GM23248 (cell line): ENCODE results near the gene OPHN1. TPM values are rescaled to one million over a fixed set of nuclear protein-coding genes. Genes with fewer than 3 reads are reported as not detected.

Source experiments
- DNase-seq: peaks from one replicate; pipeline ENCODE4 v3.0.0-alpha.2; 2015
- H2AFZ ChIP-seq: fragments of 200-600 bp; sonication (generic); 2 replicates; pipeline ENCODE4 v1.6.1; 2016; ENCODE audit warnings: antibody characterized with exemption
- H3F3A ChIP-seq: fragments of 200-600 bp; sonication (generic); 2 replicates; pipeline ENCODE4 v1.6.1; 2016; ENCODE audit warnings: mild to moderate bottlenecking, antibody characterized with exemption, mixed run types; ENCODE audit not compliant: insufficient read depth
- H3K27ac ChIP-seq: fragments of 200-600 bp; sonication (generic); 2 replicates; pipeline ENCODE4 v1.5.1; 2016; ENCODE audit warnings: mild to moderate bottlenecking
- H3K27me3 ChIP-seq: fragments of 200-600 bp; sonication (generic); replicated peaks from 2 replicates; pipeline ENCODE4 v1.6.1; 2016; ENCODE audit warnings: mild to moderate bottlenecking; ENCODE audit not compliant: insufficient read depth
- H3K36me3 ChIP-seq: fragments of 200-600 bp; sonication (generic); 2 replicates; pipeline ENCODE4 v1.6.1; 2016; ENCODE audit warnings: low read depth, mild to moderate bottlenecking
- H3K4me1 ChIP-seq: fragments of 200-600 bp; sonication (generic); 2 replicates; pipeline ENCODE4 v1.6.1; 2016; ENCODE audit warnings: mild to moderate bottlenecking; ENCODE audit not compliant: insufficient read depth
- H3K4me2 ChIP-seq: fragments of 200-600 bp; sonication (generic); one replicate; pipeline ENCODE4 v1.6.1; 2016; ENCODE audit warnings: mild to moderate bottlenecking; ENCODE audit not compliant: unreplicated experiment
- H3K4me3 ChIP-seq: fragments of 200-600 bp; sonication (generic); 2 replicates; pipeline ENCODE4 v1.5.1; 2016; ENCODE audit warnings: mild to moderate bottlenecking
- H3K79me2 ChIP-seq: fragments of 200-600 bp; sonication (generic); 2 replicates; pipeline ENCODE4 v1.6.1; 2016; ENCODE audit warnings: mild to moderate bottlenecking; ENCODE audit not compliant: insufficient read depth
- H3K9ac ChIP-seq: fragments of 200-600 bp; sonication (generic); 2 replicates; pipeline ENCODE4 v1.6.1; 2016; ENCODE audit warnings: mild to moderate bottlenecking
- H3K9me2 ChIP-seq: fragments of 200-600 bp; sonication (generic); 2 replicates; pipeline ENCODE4 v1.6.1; 2016; ENCODE audit warnings: mixed run types, mild to moderate bottlenecking, moderate library complexity; ENCODE audit not compliant: insufficient read depth
- H3K9me3 ChIP-seq: fragments of 200-600 bp; sonication (generic); one replicate; pipeline ENCODE4 v1.6.1; 2017; ENCODE audit warnings: low read depth
- H4K20me1 ChIP-seq: fragments of 200-600 bp; sonication (generic); 2 replicates; pipeline ENCODE4 v1.6.0; 2016; ENCODE audit not compliant: insufficient read depth
- EZH2 ChIP-seq: fragments of 200-600 bp; sonication (generic); IDR thresholded peaks from 2 replicates; pipeline ENCODE4 v1.6.1; 2018; ENCODE audit warnings: antibody characterized with exemption, mild to moderate bottlenecking; ENCODE audit not compliant: insufficient read depth, poor library complexity, severe bottlenecking
- EZH2phosphoT487 ChIP-seq: fragments of 200-600 bp; sonication (generic); IDR thresholded peaks from 2 replicates; pipeline ENCODE4 v1.6.1; 2018; ENCODE audit warnings: antibody characterized with exemption, moderate library complexity, mild to moderate bottlenecking, low read depth; ENCODE audit not compliant: insufficient read depth
- WGBS, 2 experiments: methylation state at CpG; one replicate each; pipeline ENCODE4 v1.1.6; 2015 to 2017; ENCODE audit warnings: low lambda C conversion rate in 2 of 2, low coverage in 1 of 2; ENCODE audit errors: missing lambda C conversion rate in 2 of 2; 5-methylcytosine and 5-hydroxymethylcytosine counted together
- in situ Hi-C: fragments of 300-500 bp; cut with MboI; formaldehyde crosslinking; loops from 2 replicates; pipeline ENCODE4 v1.15.0; 2020
- polyA plus RNA-seq: library from polyadenylated mRNA; unstranded; fragments of >200 nt; fragmentation: Nextera tagmentation; extraction: Ambion mirVana; gene quantifications from 2 replicates; pipeline ENCODE4 v1.2.1, GENCODE V29; 2016
- total RNA-seq: library from RNA; depleted of rRNA; stranded (reverse); fragments of >200 nt; shearing (Covaris generic); gene quantifications from 2 replicates; pipeline ENCODE4 v1.2.3, GENCODE V29; 2014

Gene OPHN1
- total and polyA plus RNA-seq, 2 experiments from 2014 or later: 4.3 to 4.5 TPM

DNA sequence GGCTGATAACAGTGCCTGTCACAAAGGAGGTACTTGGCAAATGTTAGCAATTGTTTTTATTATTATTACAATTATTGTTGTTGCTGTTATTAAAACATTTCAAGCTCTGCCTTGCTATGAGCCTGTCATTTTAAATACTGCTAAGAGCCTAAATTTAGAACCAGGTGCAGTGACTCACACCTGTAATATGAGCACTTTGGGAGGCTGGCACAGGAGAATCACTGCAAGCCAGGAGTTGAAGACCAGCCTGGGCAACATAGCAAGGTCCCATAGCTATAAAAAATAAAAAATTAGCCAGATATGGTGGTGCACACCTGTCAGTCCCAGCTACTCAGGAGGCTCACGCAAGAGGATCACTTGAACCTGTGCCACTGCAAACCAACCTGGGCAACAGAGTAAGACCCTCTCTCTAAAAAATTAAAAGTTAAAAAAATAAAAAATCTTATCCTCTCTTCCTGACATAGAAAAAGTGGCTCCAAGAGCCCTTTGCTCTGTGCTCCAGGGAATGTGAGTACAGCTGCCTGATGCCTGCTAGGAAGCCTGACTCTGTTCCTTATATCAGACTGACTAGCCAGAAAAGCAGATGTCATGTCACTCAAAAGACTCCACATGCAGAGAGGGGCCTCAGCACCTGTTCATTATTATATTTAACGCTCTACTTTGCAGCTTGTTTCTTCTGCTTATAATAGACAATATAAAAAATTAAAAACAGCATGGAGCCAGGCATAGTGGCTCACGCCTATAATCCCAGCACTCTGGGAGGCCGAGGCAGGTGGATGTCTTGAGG, 234.0 kb downstream of the OPHN1 start:
- H3K9ac ChIP-seq: no peak overlapping the region
- H3K27me3 ChIP-seq: no peaks in the 10 kb centered on the region
- no peaks in the 10 kb centered on the region for H3F3A ChIP-seq
- no peak overlapping the region for H3K27ac ChIP-seq
- H3K36me3 ChIP-seq: no peaks in the 10 kb centered on the region
- no peak overlapping the region for H3K4me3 ChIP-seq
- H3K9me2 ChIP-seq: no peaks in the 10 kb centered on the region
- WGBS, 2 experiments: 58 to 61% methylated on average over 4 of the region's 4 CpGs
- H3K79me2 ChIP-seq: no peaks in the 10 kb centered on the region
- no peaks in the 10 kb centered on the region for H3K9me3 ChIP-seq
- no peak overlapping the region for H2AFZ ChIP-seq
- H3K4me2 ChIP-seq: no peak overlapping the region
- DNase-seq: no peak
- TF ChIP-seq EZH2phosphoT487: no peak
- TF ChIP-seq EZH2: no peak
- no peaks in the 10 kb centered on the region for H4K20me1 ChIP-seq
- H3K4me1 ChIP-seq: no peaks in the 10 kb centered on the region
- in situ Hi-C loops: loop anchor here (10.0 to 25.0 kb wide), 2 partner anchors 266 to 513 kb away; no protein-coding TSS in a partner anchor

GRCh38 chrX:68196939-68197791, 236.1 kb downstream of the OPHN1 start:
- no peak for TF ChIP-seq EZH2phosphoT487
- no peak for TF ChIP-seq EZH2
- H3K27ac ChIP-seq: no peak overlapping the region
- no peak overlapping the region for H2AFZ ChIP-seq
- no peaks in the 10 kb centered on the region for H3K9me3 ChIP-seq
- H3K36me3 ChIP-seq: no peaks in the 10 kb centered on the region
- no peaks in the 10 kb centered on the region for H4K20me1 ChIP-seq
- no peak overlapping the region for H3K4me2 ChIP-seq
- no peak overlapping the region for H3K4me3 ChIP-seq
- no peaks in the 10 kb centered on the region for H3K79me2 ChIP-seq
- H3F3A ChIP-seq: no peaks in the 10 kb centered on the region
- WGBS, 2 experiments: 48 to 51% methylated on average over 5 of the region's 5 CpGs
- H3K27me3 ChIP-seq: no peaks in the 10 kb centered on the region
- H3K9me2 ChIP-seq: no peaks in the 10 kb centered on the region
- in situ Hi-C loops: loop anchor here (10.0 to 25.0 kb wide), 2 partner anchors 268 to 515 kb away; no protein-coding TSS in a partner anchor
- H3K9ac ChIP-seq: no peak overlapping the region
- H3K4me1 ChIP-seq: no peaks in the 10 kb centered on the region
- DNase-seq: peak; percentile 54

GRCh38 chrX:68195561-68195960, 237.7 kb downstream of the OPHN1 start:
- H4K20me1 ChIP-seq: no peaks in the 10 kb centered on the region
- no peaks in the 10 kb centered on the region for H3K27me3 ChIP-seq
- H3K9me2 ChIP-seq: no peaks in the 10 kb centered on the region
- in situ Hi-C loops: loop anchor here (10.0 to 25.0 kb wide), 2 partner anchors 269 to 517 kb away; no protein-coding TSS in a partner anchor
- H3K36me3 ChIP-seq: no peaks in the 10 kb centered on the region
- H2AFZ ChIP-seq: no peak overlapping the region
- no peak overlapping the region for H3K4me3 ChIP-seq
- H3K9ac ChIP-seq: no peak overlapping the region
- H3K4me2 ChIP-seq: no peak overlapping the region
- no peaks in the 10 kb centered on the region for H3K79me2 ChIP-seq
- no peak overlapping the region for H3K27ac ChIP-seq
- no peaks in the 10 kb centered on the region for H3K4me1 ChIP-seq
- H3K9me3 ChIP-seq: no peaks in the 10 kb centered on the region
- TF ChIP-seq EZH2phosphoT487: no peak
- no peak for TF ChIP-seq EZH2
- no peaks in the 10 kb centered on the region for H3F3A ChIP-seq
- no peak for DNase-seq

GRCh38 chrX:68193786-68194185, 239.5 kb downstream of the OPHN1 start:
- H3K79me2 ChIP-seq: no peaks in the 10 kb centered on the region
- H3K4me3 ChIP-seq: no peak overlapping the region
- no peaks in the 10 kb centered on the region for H3K27me3 ChIP-seq
- DNase-seq: no peak
- H3K9me3 ChIP-seq: no peaks in the 10 kb centered on the region
- TF ChIP-seq EZH2 (no peak), EZH2phosphoT487 (no peak)
- no peaks in the 10 kb centered on the region for H4K20me1 ChIP-seq
- no peaks in the 10 kb centered on the region for H3F3A ChIP-seq
- H3K9me2 ChIP-seq: no peaks in the 10 kb centered on the region
- 95 to 100% methylated on average over 2 of the region's 2 CpGs for WGBS, 2 experiments
- H3K36me3 ChIP-seq: no peaks in the 10 kb centered on the region
- no peak overlapping the region for H3K4me2 ChIP-seq
- in situ Hi-C loops: loop anchor here (10.0 to 25.0 kb wide), 2 partner anchors 271 to 519 kb away; no protein-coding TSS in a partner anchor
- no peak overlapping the region for H3K27ac ChIP-seq
- no peaks in the 10 kb centered on the region for H3K4me1 ChIP-seq
- H2AFZ ChIP-seq: no peak overlapping the region
- no peak overlapping the region for H3K9ac ChIP-seq
